ENCODE data around the gene ACAP1. TPM values are rescaled to one million over a fixed set of nuclear protein-coding genes. Genes with fewer than 3 reads are reported as not detected.

The ACAP1 gene
- total RNA-seq, 2 donors from 2014 or later: 2.5 to 6.5 TPM

DNA sequence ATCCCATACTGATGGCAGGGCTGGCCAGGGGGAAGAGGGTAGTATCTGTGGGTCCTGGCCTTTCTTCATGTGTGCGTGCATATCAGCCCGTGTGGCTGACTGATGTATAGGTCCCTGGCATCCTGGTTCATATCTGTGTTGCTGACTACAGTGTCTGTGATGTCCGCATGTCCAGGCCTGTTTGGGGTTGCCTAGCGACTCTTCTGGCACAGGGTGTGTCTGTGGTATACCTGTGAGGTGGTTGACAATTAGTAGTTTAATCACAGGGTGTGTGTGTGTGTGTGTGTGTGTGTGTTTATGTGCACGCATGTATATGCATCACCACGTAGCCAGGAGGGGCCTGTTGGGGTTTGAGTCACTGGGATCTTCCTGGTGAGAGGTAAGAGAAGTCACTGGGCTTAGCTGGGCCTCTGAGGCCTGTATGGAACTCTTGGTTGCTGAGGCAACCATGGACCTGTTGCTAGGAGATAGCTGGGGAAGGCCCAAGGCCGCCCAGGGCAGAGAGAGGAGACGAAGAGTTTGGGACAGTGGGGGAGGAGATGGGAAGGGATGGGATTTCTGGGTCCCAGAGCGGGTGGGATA, 18.0 kb downstream of the ACAP1 start:
- Histone ChIP-seq H3K27me3 (replicated peaks; ENCODE audit: insufficient read depth) (no peaks in the 10 kb centered on the region), H3K27ac (peak overlapping the region in 1 of 2 donors; percentile 38), H3K4me1 (replicated peaks) (peaks cover 9% of the 10 kb centered on the region), H3K36me3 (no peaks in the 10 kb centered on the region), H3K9me3 (no peaks in the 10 kb centered on the region), H3K4me3 (no peak overlapping the region)
- TF ChIP-seq POLR2AphosphoS5 (IDR thresholded peaks at IDR 0.05): no peak
- peak; percentile 36 for TF ChIP-seq POLR2A (IDR thresholded peaks at IDR 0.05)
- no peak for TF ChIP-seq CTCF (IDR thresholded peaks at IDR 0.05)
- 60% methylated on average over 9 of the region's 9 CpGs for WGBS
- DNase-seq (ENCODE audit: low spot score): no peak
- intact Hi-C loops (cut with DNase I): loop anchor here (5.0 to 10.0 kb wide), 4 partner anchors 38 to 333 kb away; partner anchors contain the start of genes PLSCR3, POLR2A, SENP3 and SLC35G6

- WGBS: 54% methylated on average over 10 of the region's 10 CpGs
- DNase-seq (ENCODE audit: low spot score): no peak
- H3K9me3 ChIP-seq: no peaks in the 10 kb centered on the region
- TF ChIP-seq POLR2A (IDR thresholded peaks at IDR 0.05) (no peak), POLR2AphosphoS5 (IDR thresholded peaks at IDR 0.05) (peak; percentile 35), CTCF (IDR thresholded peaks at IDR 0.05) (no peak)
- H3K36me3 ChIP-seq: no peaks in the 10 kb centered on the region
- H3K4me1 ChIP-seq (replicated peaks): peaks cover 5% of the 10 kb centered on the region
- H3K4me3 ChIP-seq: no peak within 1 kb of the TSS
- H3K27ac ChIP-seq: peak within 1 kb of the TSS in 1 of 2 donors; percentile 38
- no peaks in the 10 kb centered on the region for H3K27me3 ChIP-seq (replicated peaks; ENCODE audit: insufficient read depth)
- intact Hi-C loops (cut with DNase I): loop anchor here (10.0 kb wide), 1 partner anchor 130 kb away; the partner anchor contains the start of genes POLR2A and SLC35G6
Measured at GRCh38 chr17:7355053-7355452, 18.7 kb downstream of the ACAP1 start, which contains the start of gene TMEM95. Gene TMEM95, plus strand, starts transcription at chr17:7355156. Its CDS starts 49 bp downstream, at chr17:7355205.

DNA sequence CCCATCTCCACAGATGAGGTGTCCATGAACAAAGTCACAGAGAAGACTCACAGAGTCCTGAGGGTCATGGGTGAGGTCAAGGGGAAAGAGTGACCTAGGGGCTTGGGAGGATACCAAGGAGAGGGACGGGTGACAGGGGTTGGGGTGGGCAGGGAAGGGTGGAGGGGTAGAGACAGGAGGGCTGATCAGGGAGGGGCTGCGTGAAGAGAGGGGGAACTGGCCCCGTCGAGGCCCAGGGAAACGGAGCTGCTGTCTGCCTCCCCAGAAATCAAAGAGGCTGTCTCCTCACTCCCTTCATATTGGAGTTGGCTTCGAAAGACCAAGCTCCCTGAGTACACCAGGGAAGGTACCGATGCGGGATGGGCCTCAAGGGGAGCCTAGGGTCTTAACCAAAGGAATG, 19.2 kb downstream of the ACAP1 start:
- DNase-seq (ENCODE audit: low spot score): no peak
- 80% methylated on average over 8 of the region's 8 CpGs for WGBS
- Histone ChIP-seq H3K27ac (no peak overlapping the region), H3K4me1 (replicated peaks) (peaks cover 5% of the 10 kb centered on the region), H3K27me3 (replicated peaks; ENCODE audit: insufficient read depth) (no peaks in the 10 kb centered on the region), H3K9me3 (no peaks in the 10 kb centered on the region), H3K4me3 (no peak overlapping the region), H3K36me3 (no peaks in the 10 kb centered on the region)
- intact Hi-C loops (cut with DNase I): loop anchor here (10.0 kb wide), 1 partner anchor 129 kb away; the partner anchor contains the start of genes POLR2A and SLC35G6
- TF ChIP-seq POLR2A (IDR thresholded peaks at IDR 0.05) (no peak), CTCF (IDR thresholded peaks at IDR 0.05) (no peak), POLR2AphosphoS5 (IDR thresholded peaks at IDR 0.05) (no peak)

DNA sequence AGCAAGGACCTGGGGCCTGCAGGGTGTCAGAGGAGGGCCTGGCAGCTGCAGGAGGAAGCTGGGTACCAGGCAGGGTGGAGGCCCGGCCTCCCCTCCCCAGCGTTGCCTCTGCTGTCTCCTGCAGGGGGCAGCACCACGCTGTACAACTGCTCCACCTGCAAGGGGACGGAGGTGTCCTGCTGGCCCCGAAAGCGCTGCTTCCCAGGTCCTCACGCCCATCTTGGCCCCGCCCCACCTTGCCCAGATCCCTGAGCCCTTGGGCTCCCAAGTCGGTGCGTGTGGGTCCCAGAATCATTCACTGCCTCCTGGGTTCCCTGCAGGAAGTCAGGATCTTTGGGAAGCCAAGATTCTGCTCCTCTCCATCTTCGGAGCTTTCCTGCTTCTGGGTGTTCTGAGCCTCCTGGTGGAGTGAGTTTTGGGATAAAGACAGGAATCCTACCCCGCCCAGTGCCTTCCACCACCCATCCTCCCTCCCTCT, 19.8 kb downstream of the ACAP1 start:
- 10% methylated on average over 12 of the region's 12 CpGs for WGBS

More for the DNA sequence above, 19.8 kb downstream of the ACAP1 start:
- Histone ChIP-seq H3K27ac (no peak overlapping the region), H3K36me3 (no peaks in the 10 kb centered on the region), H3K27me3 (replicated peaks; ENCODE audit: insufficient read depth) (no peaks in the 10 kb centered on the region), H3K4me1 (replicated peaks) (peaks cover 5% of the 10 kb centered on the region), H3K9me3 (no peaks in the 10 kb centered on the region), H3K4me3 (no peak overlapping the region)
- intact Hi-C loops (cut with DNase I): loop anchor here (10.0 kb wide), 1 partner anchor 129 kb away; the partner anchor contains the start of genes POLR2A and SLC35G6
- TF ChIP-seq POLR2AphosphoS5 (IDR thresholded peaks at IDR 0.05) (peak; percentile 63), CTCF (IDR thresholded peaks at IDR 0.05) (peak; percentile 61 to 94 (median 88)), POLR2A (IDR thresholded peaks at IDR 0.05) (no peak)
- peak; percentile 71 for DNase-seq (ENCODE audit: low spot score)
